NOMO-1 treated with dmso at 0.1 percent for 144 hours (cell line): ENCODE data around the gene ELOVL1.

Experiments
- DNase-seq: peaks from one replicate; lab custom pipeline; 2025; ENCODE audit not compliant: unreplicated experiment; lab: John Stamatoyannopoulos, UW

The ELOVL1 gene

GRCh38 chr1:43331688-43332087 lies 36.1 kb downstream of the ELOVL1 start:
- DNase-seq: no peak

DNA sequence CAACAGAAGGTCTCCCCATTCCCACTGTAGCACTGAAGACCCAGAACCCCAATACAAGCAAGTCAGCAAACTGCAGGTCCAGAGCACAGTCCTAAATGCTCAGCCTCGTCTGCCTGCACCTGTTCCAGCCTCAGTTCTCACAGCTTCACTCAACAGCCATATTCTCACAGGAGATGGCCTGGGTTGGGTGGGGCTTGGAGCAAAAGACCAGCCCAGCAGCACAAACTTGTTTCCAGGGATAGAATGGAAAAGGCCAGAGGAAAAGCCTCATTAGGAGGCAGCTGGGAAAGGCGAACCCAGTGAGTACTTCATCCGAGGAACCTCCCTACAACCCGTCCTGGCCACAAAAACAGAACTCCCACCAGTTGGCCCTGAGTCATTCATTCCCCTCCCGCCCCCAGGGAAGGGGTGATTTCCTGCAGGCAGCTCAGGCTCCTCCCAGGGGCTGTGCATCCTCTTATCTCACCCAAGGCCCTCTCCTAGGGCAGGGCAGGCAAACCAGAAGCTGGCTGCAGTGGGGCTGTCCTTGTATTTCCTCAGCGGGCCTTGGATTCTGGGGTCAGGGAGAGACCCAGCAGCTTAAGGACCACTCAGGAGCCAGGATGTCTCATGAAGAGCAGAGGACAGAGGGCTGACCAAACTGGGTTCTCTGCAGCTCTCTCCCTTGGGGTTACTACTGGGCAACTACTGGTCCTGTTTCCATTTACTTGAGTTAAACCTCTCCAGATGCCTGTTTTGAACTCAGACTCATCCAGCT lies 37.6 kb downstream of the ELOVL1 start:
- DNase-seq: no peak

GRCh38 chr1:43327549-43328292 lies 40.1 kb downstream of the ELOVL1 start:
- DNase-seq: no peak

GRCh38 chr1:43325381-43325780 lies 42.4 kb downstream of the ELOVL1 start:
- DNase-seq: no peak

- DNase-seq: no peak
Observed at GRCh38 chr1:43324810-43325209, 43.0 kb downstream of the ELOVL1 start.

- no peak for DNase-seq
Observed at GRCh38 chr1:43322506-43322905, 45.3 kb downstream of the ELOVL1 start.

DNA sequence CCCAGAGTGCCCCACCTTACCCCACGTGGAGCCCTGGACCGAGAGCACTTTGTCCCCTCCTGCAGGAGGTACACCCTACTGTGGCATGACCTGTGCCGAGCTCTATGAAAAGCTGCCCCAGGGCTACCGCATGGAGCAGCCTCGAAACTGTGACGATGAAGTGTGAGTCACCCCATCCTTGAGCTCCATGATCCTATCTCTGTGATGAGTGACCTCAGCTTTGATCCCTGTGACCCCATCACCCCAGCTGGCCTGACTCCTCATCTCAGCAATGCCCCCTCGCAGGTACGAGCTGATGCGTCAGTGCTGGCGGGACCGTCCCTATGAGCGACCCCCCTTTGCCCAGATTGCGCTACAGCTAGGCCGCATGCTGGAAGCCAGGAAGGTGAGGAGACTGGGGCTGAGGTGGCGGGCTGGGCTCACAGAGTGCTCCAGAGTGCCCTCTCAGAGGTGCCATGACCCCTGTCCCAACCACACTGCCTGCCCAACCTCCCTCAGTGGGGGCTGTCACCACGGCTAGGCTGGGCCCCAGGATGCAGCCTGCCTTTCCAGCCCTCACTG lies 46.4 kb downstream of the ELOVL1 start:
- no peak for DNase-seq

DNA sequence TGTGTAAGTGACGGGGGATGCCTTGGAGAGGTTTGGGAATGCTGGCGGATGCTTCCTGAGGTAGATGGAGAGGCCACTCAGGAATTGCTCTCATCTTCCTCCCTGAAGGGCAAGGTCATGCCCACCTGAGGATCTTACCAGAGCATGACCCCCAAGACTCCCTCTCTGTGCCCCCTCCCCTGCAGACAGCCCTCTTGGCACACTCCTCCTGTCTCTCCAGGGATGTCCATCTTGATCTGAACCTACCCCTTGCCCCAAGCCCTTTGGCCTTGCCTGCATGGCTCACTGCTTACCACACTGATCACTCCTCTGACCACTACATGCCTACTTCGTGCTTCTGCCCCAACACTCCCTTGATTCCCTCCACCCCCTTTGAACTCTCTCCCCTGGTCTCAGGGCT lies 48.0 kb downstream of the ELOVL1 start:
- no peak for DNase-seq

DNA sequence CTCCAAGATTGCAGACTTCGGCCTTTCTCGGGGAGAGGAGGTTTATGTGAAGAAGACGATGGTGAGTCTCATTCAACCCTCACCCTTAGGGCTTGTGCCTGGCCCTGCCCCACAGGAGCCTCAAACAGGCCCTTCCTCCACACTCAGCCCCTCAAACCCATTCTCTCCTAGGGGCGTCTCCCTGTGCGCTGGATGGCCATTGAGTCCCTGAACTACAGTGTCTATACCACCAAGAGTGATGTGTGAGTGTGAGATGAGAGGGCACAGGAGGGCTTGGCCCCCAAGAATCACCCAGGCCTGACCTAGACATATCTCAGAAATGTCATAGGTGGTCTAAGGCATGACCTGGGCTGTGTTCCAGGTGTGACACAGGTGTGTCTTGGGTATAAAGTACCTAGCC lies 48.5 kb downstream of the ELOVL1 start:
- DNase-seq: no peak

DNA sequence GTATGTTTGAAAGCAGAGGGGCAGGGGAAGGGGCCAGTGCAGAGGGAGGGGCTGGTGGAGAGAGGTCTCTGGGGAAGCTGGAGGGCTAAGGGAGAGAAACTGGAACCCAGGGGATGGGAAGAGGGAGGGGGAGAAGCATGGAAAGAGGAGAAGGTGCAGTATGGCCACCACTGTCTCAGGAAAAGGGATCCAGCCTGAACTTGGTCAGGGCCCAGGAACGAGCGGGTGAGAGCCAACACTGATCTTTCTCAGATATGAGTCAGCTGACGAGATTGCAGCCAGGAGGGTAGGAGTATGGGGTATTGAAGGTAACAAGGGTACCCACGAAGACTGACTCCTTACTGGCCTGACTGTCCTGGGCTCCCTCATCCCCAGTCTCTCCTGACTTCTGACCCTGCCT lies 49.0 kb downstream of the ELOVL1 start:
- no peak for DNase-seq

DNA sequence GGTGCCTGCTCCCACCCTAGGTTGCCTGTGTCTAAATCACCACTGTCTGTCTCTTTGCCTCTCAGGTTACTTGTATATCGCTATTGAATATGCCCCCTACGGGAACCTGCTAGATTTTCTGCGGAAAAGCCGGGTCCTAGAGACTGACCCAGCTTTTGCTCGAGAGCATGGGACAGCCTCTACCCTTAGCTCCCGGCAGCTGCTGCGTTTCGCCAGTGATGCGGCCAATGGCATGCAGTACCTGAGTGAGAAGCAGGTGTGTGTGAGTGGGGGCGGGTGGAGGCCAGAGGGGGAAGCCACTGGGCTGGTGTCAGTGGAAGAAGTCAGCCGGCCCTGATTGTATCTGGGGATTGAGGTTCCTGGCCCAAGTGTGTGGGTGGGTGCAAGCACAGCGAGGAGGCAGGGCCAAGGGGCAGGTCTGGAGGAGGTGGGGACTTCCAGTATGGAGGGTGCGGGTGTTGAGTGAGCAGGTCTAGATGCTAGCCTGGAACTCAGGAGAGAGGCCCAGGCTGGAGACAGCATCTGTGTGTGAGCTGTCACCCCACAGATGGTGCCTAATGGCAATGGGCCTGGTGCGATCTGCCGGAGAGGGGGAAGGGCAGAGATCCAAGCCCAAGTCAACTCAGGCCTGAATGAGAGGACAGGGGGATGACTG lies 49.9 kb downstream of the ELOVL1 start:
- no peak for DNase-seq

DNA sequence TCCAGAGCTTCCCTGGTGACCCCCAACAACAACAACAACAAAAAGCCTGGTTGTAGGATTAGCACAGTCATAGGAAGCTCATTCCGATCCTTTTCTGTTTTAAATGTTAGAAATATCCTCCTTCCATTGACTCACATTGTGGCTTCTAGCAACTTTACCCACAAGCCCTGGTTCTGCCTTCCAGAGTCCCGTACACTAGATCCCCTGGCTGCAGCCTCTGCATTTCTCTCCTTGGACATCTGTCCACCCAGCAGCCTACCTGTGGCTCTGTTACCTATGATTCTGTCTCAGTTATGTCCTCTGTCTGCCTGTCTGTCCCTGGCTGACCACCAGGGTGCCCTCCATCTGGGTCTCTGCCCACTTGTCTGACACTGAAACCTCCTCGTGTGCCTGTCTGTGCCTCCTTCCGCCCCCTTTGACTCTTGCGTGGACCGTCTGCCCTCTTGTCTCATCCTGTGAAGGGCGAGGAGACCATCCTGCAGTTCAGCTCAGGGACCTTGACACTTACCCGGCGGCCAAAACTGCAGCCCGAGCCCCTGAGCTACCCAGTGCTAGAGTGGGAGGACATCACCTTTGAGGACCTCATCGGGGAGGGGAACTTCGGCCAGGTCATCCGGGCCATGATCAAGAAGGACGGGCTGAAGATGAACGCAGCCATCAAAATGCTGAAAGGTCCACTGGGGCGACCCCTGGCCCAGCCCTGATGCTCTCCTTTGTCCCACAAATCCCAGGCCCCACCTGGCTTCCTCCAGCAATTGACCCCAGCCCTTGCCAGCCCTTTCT lies 50.9 kb downstream of the ELOVL1 start:
- no peak for DNase-seq

GRCh38 chr1:43315963-43316737 lies 51.7 kb downstream of the ELOVL1 start:
- no peak for DNase-seq

- DNase-seq: no peak
Observed at GRCh38 chr1:43315481-43315880, 52.3 kb downstream of the ELOVL1 start.

DNA sequence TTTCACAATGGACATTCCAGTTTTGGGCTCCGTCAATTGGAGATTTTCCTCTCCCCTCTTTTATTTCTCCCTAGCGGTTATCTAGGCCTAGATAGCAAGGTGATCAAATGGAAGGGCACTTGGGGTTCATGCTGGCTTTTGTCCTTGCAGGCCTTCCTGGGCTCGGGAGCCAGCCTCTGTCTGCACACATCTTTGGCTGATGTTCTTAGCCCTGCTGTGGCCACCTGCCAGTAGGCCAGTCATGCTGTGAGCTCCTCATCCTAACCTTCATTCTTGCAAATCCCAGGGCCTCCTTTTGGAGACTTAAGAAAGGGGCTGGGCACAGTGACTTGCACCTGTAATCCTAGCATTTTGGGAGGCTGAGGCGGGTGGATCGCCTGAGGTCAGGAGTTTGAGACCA lies 53.6 kb downstream of the ELOVL1 start:
- no peak for DNase-seq

GRCh38 chr1:43313771-43314170 lies 54.0 kb downstream of the ELOVL1 start:
- DNase-seq: no peak
